Kidney (tissue), 14 donors: ENCODE measurements around the gene CBY3. TPM values are rescaled to one million over a fixed set of nuclear protein-coding genes. Genes with fewer than 3 reads are reported as not detected.
A peak's percentile ranks its signal among the peaks of the same experiment; 100 is the strongest.
"Not testable (repeated sequence)": the region's sequence is repeated elsewhere in the genome, so short reads cannot be mapped to it uniquely, and the experiment has no call there.

Experiments
- DNase-seq, 5 donors: peaks; one replicate each; pipeline ENCODE4 v3.0.0-alpha.2; 2013 to 2020
- FAIRE-seq: peaks from 2 replicates; lab custom pipeline; 2012; peaks lifted over from hg19 to GRCh38; lab: Jason Lieb, UNC
- H3K27ac ChIP-seq, 2 donors: one replicate each; pipeline ENCODE4 v1.7.0; 2013; ENCODE audit warnings: low read depth in 2 of 2, low read length in 2 of 2, inconsistent platforms in 1 of 2
- H3K27me3 ChIP-seq: one replicate; pipeline ENCODE4 v1.7.1; 2013; ENCODE audit warnings: low read length, inconsistent platforms; ENCODE audit not compliant: control insufficient read depth, insufficient read depth
- H3K36me3 ChIP-seq, 3 donors: one replicate each; pipeline versions ENCODE4 v1.7.0 to v1.7.1; 2013; ENCODE audit warnings: low read length in 3 of 3, control low read depth in 1 of 3, inconsistent platforms in 1 of 3; ENCODE audit not compliant: insufficient read depth in 3 of 3, control insufficient read depth in 2 of 3
- H3K4me1 ChIP-seq, 3 donors: one replicate each; pipeline versions ENCODE4 v1.7.0 to v1.7.1; 2013; ENCODE audit warnings: low read length in 3 of 3, inconsistent platforms in 1 of 3, low read depth in 1 of 3; ENCODE audit not compliant: control insufficient read depth in 2 of 3, insufficient read depth in 2 of 3
- H3K4me3 ChIP-seq, 3 donors: one replicate each; pipeline versions ENCODE4 v1.7.0 to v1.8.1; 2013; ENCODE audit warnings: low read length in 3 of 3, control low read depth in 1 of 3, inconsistent platforms in 1 of 3
- H3K9ac ChIP-seq, 3 donors: one replicate each; pipeline versions ENCODE4 v1.7.0 to v1.7.1; 2013; ENCODE audit warnings: low read length in 3 of 3, control low read depth in 1 of 3, inconsistent platforms in 1 of 3
- H3K9me3 ChIP-seq, 3 donors: one replicate each; pipeline versions ENCODE4 v1.7.0 to v1.7.1; 2013; ENCODE audit warnings: low read length in 3 of 3, control low read depth in 1 of 3, inconsistent platforms in 1 of 3; ENCODE audit not compliant: control insufficient read depth in 2 of 3, insufficient read depth in 1 of 3
- intact Hi-C: fragments of 100-400 bp; cut with DNase I; formaldehyde crosslinking; loops from one replicate; pipeline ENCODE4 v1.11.1; 2022
- polyA plus RNA-seq: library from polyadenylated mRNA; stranded (reverse); fragments of 350-450 nt; fragmentation: Illumina TruSeq; extraction: RNeasy Lipid Tissue Mini Kit (QIAGEN cat#74804); gene quantifications from one replicate; pipeline ENCODE4 v1.2.3, GENCODE V29; 2014; ENCODE audit warnings: low read depth, low replicate concordance; ENCODE audit not compliant: insufficient read depth
- total RNA-seq: library from RNA; stranded (reverse); fragmentation: NEBNext Ultra II Directional; extraction: Animal tissue kit (Norgen Biotek cat#: 25700); gene quantifications from one replicate; pipeline ENCODE4 v1.2.1, GENCODE V29; 2021
- TF ChIP-seq, protein P1 (sequence below): IDR thresholded peaks from 3 replicates; pipeline ENCODE4 v1.5.1; 2012; ENCODE audit warnings: mild to moderate bottlenecking, moderate library complexity, borderline replicate concordance; ENCODE audit not compliant: insufficient read depth; ENCODE audit errors: extremely low read depth
- donor health status: control.
- donor health status: control.
- donor health status: control.
- donor health status: control.
- donor health status: control.
- donor health status: DM: yes; HTN: yes; CAD: no.
- donor health status: Normal renal cell carcinoma (clear cell type).

Gene CBY3
- total and polyA plus RNA-seq, 2 donors from 2014 or later, result not detected

DNA sequence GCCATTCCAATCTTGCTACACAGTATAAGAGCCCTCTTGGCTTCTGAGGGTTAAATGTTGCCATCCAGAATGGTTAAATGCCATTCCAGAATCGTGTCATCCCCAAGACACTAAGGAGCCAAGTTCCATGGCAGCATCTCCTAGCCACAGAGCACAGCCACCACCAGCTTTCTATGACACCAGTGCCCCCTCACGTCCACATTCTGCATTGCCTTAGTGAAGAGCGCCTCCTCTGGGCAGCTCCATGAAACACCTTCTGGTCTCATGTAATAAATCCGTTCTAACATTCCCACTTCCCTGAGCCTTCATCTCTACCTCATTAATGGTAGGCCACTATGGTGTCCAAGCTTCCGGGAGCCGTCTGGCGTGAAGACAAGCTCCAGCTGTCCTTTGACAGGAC is 12.4 kb downstream of the CBY3 start:
- peaks cover 0 to 3% (median 2%) of the 10 kb centered on the region in 3 donors for H3K36me3 ChIP-seq
- no peak overlapping the region for H3K4me3 ChIP-seq
- H3K9ac ChIP-seq, result no peak overlapping the region
- peak in 4 of 5 donors; percentile 75 to 82 (median 79) for DNase-seq
- intact Hi-C loops, result no loop called here
- H3K9me3 ChIP-seq, result no peaks in the 10 kb centered on the region
- H3K27me3 ChIP-seq, result no peaks in the 10 kb centered on the region
- TF ChIP-seq, protein P1, sequence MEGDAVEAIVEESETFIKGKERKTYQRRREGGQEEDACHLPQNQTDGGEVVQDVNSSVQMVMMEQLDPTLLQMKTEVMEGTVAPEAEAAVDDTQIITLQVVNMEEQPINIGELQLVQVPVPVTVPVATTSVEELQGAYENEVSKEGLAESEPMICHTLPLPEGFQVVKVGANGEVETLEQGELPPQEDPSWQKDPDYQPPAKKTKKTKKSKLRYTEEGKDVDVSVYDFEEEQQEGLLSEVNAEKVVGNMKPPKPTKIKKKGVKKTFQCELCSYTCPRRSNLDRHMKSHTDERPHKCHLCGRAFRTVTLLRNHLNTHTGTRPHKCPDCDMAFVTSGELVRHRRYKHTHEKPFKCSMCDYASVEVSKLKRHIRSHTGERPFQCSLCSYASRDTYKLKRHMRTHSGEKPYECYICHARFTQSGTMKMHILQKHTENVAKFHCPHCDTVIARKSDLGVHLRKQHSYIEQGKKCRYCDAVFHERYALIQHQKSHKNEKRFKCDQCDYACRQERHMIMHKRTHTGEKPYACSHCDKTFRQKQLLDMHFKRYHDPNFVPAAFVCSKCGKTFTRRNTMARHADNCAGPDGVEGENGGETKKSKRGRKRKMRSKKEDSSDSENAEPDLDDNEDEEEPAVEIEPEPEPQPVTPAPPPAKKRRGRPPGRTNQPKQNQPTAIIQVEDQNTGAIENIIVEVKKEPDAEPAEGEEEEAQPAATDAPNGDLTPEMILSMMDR, result peak; percentile 53
- no peak overlapping the region for H3K27ac ChIP-seq
- H3K4me1 ChIP-seq, result no peaks in the 10 kb centered on the region
- FAIRE-seq, result no peak

DNA sequence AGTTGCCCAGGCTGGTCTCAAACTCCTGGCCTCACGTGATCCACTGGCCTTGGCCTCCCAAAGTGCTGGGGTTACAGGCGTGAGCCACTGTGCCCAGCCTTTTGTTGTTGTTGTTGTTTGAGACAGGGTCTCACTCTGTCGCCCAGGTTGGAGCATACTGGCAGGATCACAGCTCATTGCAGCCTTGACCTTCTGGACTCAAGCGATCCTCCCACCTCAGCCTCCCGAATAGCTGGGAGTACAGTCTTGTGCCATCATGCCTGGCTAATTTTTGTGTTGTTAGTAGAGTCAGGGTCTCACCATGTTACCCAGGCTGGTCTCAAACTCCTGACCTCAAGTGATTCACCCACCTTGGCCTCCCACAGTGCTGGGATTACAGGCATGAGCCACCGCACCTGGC is 19.2 kb downstream of the CBY3 start:
- H3K9ac ChIP-seq, H3K27me3 ChIP-seq, FAIRE-seq, H3K4me1 ChIP-seq, intact Hi-C loops, H3K4me3 ChIP-seq, H3K27ac ChIP-seq, DNase-seq, H3K36me3 ChIP-seq, H3K9me3 ChIP-seq: not testable (repeated sequence)

DNA sequence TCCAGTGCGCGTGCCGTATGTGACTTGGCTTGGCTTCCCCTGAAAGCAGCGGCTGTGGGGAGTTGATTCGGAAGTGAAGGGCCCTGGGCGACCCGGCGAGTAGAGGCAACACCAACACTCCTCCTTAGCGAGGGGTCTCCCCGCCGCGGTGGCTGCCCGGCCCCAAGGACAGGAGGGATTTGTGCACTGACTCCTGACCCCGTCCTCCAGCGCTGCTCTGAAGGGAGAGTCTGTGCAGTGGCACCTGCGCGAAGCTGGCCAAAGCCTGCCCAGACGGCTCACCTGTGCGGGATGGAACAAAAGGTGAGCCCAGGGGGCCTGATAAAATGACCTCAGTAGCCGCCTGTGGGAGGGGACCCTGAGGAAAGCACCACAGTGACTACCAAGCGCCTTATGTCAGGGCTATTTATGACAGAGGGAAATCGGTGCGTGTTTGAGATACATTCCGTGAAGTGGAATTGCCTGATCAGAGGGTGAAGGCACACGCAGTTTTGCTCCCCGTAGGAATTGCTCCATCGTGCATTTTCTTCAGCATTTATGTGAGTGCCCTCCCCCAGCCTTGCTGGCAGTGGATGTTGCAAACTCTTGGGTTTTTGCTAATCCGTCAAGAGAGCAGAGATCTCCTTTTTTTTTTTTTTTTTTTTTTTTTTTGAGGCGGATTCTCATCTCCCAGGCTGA is 22.5 kb downstream of the CBY3 start:
- H3K27ac ChIP-seq, result not testable (repeated sequence)

DNA sequence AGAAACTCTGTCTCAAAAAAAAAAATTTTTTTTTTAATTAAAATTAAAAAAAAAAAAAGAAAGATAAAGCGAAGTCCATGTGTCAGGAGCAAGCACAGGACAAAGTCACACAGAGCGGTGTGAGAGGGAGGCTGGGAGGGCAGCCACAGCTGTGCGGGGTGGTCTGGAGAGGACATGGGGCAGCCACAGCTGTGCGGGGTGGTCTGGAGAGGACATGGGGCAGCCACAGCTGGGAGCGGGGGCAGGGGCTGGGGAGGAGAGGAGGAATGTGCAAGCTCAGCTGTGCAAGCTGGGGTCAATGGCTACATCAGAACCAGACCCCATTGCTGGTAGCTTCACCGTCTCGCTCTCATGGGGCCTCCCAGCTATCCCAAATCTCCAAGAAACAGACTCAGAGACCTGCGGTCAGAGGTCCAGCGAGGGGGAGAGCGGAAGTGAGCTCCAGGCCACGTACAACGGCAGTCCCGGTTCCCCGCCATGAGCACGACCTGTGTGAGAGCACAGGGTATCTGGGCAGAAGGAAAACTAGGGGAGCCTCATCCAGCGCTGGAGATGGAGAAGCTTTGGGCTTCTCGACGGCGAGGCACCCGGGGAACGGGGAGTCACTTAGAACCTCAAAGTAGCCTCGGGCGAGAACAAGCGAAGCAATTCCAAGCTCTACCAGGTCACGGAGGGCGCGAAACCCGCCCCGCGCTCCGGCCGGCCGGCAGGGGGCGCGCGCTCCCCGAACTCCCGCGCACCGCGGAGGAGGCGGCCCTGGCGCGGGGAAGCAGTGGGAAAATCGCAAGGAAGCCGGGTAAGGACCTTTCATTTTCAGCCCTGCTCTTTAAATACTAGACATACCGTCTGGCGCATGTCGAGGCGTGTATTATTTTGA is 23.3 kb downstream of the CBY3 start:
- FAIRE-seq, H3K4me3 ChIP-seq: not testable (repeated sequence)

More for the DNA sequence above, 22.5 kb downstream of the CBY3 start:
- intact Hi-C loops, FAIRE-seq, H3K4me1 ChIP-seq, H3K9me3 ChIP-seq, H3K36me3 ChIP-seq, H3K27me3 ChIP-seq: not testable (repeated sequence)
- peak in 2 of 5 donors; percentile 34 to 39 for DNase-seq
- Histone ChIP-seq H3K4me3 (peak overlapping the region; percentile 73 to 80 (median 77)), H3K9ac (peak overlapping the region in 2 of 3 donors; percentile 53 to 58)

DNA sequence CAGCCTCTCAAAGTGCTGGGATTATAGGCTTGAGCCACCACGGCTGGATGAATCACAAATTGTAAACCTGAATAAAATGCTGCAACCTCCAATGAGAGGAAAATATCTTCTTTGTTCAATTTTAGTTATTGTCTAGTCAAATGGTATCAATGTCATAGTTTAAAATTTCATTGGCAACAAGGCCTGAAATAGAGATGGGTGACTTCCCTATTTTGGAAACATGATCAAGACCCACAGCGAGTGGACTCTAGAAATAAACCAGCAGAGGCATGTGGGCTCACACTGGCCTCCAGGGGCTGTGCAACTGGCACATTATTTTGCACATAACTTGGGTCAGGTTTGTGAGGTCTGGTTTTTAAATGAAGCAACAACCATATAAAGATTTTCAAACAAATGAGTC is 27.7 kb downstream of the CBY3 start:
- H3K9me3 ChIP-seq, FAIRE-seq, H3K9ac ChIP-seq, H3K4me3 ChIP-seq, DNase-seq, intact Hi-C loops, H3K27me3 ChIP-seq, H3K36me3 ChIP-seq, H3K4me1 ChIP-seq, H3K27ac ChIP-seq: not testable (repeated sequence)

More for the DNA sequence above, 23.3 kb downstream of the CBY3 start:
- peak in 1 of 5 donors; percentile 77 for DNase-seq
- H3K4me1 ChIP-seq, H3K9me3 ChIP-seq, H3K27ac ChIP-seq, intact Hi-C loops, H3K9ac ChIP-seq, H3K36me3 ChIP-seq, H3K27me3 ChIP-seq: not testable (repeated sequence)

DNA sequence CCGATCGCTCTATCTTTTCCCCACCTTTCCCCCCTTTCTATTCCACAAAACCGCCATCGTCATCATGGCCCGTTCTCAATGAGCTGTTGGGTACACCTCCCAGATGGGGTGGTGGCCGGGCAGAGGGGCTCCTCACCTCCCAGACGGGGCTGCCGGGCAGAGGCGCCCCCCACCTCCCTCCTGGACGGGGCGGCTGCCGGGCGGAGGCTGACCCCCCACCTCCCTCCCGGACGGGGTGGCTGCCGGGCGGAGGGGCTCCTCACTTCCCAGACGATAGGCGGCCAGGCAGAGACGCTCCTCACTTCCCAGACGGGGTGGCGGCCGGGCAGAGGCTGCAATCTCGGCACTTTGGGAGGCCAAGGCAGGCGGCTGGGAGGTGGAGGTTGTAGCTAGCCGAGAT is 30.6 kb downstream of the CBY3 start:
- H3K36me3 ChIP-seq, DNase-seq, FAIRE-seq, H3K27me3 ChIP-seq, intact Hi-C loops, H3K27ac ChIP-seq, H3K4me1 ChIP-seq, H3K9ac ChIP-seq, H3K4me3 ChIP-seq, H3K9me3 ChIP-seq: not testable (repeated sequence)

DNA sequence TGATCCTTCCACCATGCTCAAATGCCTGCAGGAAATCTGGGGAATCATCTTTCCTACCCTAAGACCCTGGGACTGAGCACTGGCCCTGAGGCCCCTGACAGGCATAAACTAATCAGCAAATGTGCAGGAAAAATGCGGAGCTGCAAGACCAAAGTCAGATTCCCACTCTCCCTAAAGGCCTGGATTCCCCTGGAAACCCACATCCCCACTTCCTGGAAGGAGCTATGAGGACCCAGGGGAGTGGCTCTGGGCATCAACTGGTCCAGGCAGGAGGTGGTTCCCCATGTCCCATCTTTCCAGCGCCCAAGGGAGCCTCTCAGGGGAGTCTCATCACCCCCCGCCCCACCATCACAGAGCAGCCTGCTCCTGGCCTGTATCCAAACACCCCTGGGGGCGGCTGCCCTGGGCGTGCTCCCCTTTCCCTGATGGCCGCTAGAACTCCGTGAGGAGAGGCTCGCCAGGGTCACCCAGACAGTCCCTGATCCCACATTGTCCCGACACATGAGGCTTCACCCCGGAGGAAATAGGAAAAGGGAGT is 31.6 kb downstream of the CBY3 start:
- intact Hi-C loops, H3K9ac ChIP-seq, H3K4me3 ChIP-seq, H3K4me1 ChIP-seq, H3K27ac ChIP-seq, FAIRE-seq, H3K9me3 ChIP-seq, DNase-seq, H3K36me3 ChIP-seq, H3K27me3 ChIP-seq: not testable (repeated sequence)
